Progenitor cell of endocrine pancreas (in vitro differentiated cells): ENCODE measurements around the gene PARS2. TPM values are rescaled to one million over a fixed set of nuclear protein-coding genes. Genes with fewer than 3 reads are reported as not detected.

Experiments used
- DNase-seq: peaks from one replicate; pipeline ENCODE4 v3.0.0; 2021; ENCODE audit warnings: low spot score; ENCODE audit not compliant: unreplicated experiment
- H3K27ac Mint-ChIP-seq: 2 replicates; pipeline ENCODE4 v1.8.0; 2021; ENCODE audit warnings: mild to moderate bottlenecking, moderate library complexity, mixed read lengths
- H3K27me3 Mint-ChIP-seq: 2 replicates; pipeline ENCODE4 v1.8.0; 2021; ENCODE audit warnings: mixed read lengths
- H3K36me3 Mint-ChIP-seq: 2 replicates; pipeline ENCODE4 v1.8.0; 2022; ENCODE audit warnings: mixed read lengths; ENCODE audit not compliant: insufficient read depth
- H3K4me1 Mint-ChIP-seq: 2 replicates; pipeline ENCODE4 v1.8.0; 2021; ENCODE audit warnings: low read depth, mixed read lengths
- H3K4me3 Mint-ChIP-seq: 2 replicates; pipeline ENCODE4 v1.8.0; 2021; ENCODE audit warnings: low read depth, mild to moderate bottlenecking, moderate library complexity, mixed read lengths
- H3K9me3 Mint-ChIP-seq: 2 replicates; pipeline ENCODE4 v1.8.0; 2021; ENCODE audit warnings: low read depth, mixed read lengths
- long read RNA-seq: library from polyadenylated mRNA; unstranded; transcript quantifications from one replicate; pipeline ENCODE4 v2.0.0, GENCODE V29; 2020
- total RNA-seq: library from RNA; stranded (reverse); gene quantifications from 2 replicates; pipeline ENCODE4 v1.2.1, GENCODE V29; 2021
- TF ChIP-seq, protein P1 (sequence below): fragments of 200-600 bp; sonication (generic); IDR thresholded peaks from one replicate; pipeline ENCODE4 v1.5.0; 2021; ENCODE audit warnings: antibody characterized with exemption, mild to moderate bottlenecking; ENCODE audit not compliant: unreplicated experiment

PARS2 gene
- 9.1 and 11.0 TPM in 2 replicates for total RNA-seq
- long read RNA-seq, transcript PARS2-201 (2 exons, 2,347 nt): major isoform, 30 of 32 reads
- long read RNA-seq, partial matches to known transcripts: 1 of 32 reads
- long read RNA-seq, other reads (novel, unspliced or antisense): 1 of 32 reads

DNA sequence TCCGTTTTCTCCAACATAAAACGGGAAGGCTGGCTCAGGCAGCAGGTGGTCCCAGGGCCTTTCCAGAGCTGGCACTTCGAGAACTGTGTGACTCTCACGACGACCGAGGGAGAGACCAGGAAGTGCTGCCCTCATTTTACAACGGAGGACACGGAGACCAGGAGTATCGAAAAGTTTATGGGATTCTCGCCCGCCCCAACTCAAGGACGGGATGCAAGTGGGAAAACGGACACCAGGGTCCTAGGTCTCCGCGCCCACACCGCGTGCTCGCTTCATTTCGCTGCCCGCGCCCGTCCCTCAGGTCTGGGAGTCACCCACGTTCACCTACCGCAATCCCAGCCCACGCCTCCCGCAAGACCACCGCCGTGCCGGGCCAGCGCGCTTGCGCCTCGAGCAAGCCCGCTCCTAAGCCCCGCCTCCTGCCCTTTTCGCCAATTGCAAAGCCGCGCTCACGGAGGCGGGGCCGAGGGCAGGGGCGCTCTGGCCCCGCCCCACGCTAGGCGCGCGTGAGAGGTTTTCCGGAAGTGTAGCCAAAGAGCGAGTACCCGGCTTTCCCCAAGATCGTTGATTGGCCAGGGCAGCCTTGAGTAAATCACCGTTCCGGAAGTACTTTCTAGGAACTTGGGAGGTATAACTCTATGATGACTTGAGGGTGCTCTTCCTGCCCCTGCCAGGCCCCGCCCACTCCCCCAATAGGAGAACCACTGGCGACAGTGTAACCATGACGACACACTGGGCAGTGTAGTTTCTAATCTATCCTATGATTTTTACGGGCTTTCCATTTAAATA is at the start of gene PARS2:
Gene PARS2, minus strand, starts transcription at position 391 of the 789 bp plus-strand sequence. CDS start 5,362 bp downstream, outside the sequence.
- Mint-ChIP-seq H3K27me3 (no peaks in the 10 kb centered on the region), H3K4me1 (peaks cover 14% of the 10 kb centered on the region), H3K36me3 (no peaks in the 10 kb centered on the region), H3K9me3 (no peaks in the 10 kb centered on the region), H3K4me3 (peak within 1 kb of the TSS; percentile 96), H3K27ac (peak within 1 kb of the TSS; percentile 99)
- peak; percentile 95 for DNase-seq
- TF ChIP-seq, protein P1, sequence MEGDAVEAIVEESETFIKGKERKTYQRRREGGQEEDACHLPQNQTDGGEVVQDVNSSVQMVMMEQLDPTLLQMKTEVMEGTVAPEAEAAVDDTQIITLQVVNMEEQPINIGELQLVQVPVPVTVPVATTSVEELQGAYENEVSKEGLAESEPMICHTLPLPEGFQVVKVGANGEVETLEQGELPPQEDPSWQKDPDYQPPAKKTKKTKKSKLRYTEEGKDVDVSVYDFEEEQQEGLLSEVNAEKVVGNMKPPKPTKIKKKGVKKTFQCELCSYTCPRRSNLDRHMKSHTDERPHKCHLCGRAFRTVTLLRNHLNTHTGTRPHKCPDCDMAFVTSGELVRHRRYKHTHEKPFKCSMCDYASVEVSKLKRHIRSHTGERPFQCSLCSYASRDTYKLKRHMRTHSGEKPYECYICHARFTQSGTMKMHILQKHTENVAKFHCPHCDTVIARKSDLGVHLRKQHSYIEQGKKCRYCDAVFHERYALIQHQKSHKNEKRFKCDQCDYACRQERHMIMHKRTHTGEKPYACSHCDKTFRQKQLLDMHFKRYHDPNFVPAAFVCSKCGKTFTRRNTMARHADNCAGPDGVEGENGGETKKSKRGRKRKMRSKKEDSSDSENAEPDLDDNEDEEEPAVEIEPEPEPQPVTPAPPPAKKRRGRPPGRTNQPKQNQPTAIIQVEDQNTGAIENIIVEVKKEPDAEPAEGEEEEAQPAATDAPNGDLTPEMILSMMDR: no peak

DNA sequence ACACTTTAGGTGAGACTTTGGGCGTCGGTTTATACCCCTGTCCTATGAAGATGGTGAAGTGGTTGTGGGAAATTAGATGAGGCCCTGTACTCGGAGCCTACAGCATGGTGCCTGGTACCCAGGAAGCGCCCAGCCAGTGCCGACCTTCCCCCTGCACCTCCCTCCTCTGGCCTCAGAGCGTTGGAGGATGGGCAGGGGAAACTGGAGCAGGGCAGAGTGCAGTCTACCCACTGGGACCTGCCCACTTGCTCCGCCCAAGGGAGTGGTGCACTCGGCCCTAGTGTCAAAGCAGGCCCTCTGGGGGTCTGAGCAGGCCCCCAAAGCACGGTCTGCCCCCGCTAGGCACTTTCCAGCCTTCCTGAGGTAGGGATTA is 49.8 kb upstream of the PARS2 start:
- DNase-seq: no peak
- TF ChIP-seq, protein P1: no peak
- Mint-ChIP-seq H3K4me3 (no peak overlapping the region), H3K4me1 (peaks cover 6% of the 10 kb centered on the region), H3K27me3 (peaks cover 28% of the 10 kb centered on the region), H3K36me3 (no peaks in the 10 kb centered on the region), H3K9me3 (no peaks in the 10 kb centered on the region), H3K27ac (no peak overlapping the region)

DNA sequence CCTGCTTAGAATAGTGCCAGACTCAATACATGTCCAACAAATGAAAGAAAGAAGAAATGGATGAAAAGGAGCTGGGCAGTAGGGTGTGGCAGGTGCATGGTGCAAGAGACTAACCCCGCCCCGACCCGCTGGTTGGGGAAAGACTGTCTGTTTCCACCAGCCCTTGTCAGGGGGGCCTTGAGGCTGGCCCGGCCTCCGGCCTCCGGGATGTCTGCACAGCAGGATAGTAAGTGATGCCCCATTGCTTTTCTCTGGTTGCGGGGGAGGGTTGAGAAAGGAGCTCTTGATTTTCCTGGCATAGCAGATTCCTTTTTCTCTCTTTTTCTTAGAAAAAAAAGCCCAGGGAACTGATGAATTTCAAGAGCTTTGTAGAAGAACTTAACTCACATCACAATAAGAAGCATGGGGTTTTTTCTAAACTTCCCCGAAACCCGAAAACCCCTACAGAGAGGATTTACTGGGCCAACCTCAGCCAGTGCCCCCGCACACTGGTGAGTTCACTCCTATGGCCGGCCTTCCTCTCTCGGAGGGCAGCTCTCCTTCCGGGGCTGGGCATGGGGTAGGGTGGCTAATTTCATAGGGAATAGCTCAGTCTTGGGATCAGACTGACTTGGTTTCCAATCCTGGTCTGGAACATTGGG is 49.3 kb upstream of the PARS2 start:
- Mint-ChIP-seq H3K9me3 (no peaks in the 10 kb centered on the region), H3K4me1 (peaks cover 1% of the 10 kb centered on the region), H3K27me3 (peaks cover 28% of the 10 kb centered on the region), H3K4me3 (no peak overlapping the region), H3K36me3 (no peaks in the 10 kb centered on the region), H3K27ac (no peak overlapping the region)
- DNase-seq: no peak
- TF ChIP-seq, protein P1: no peak

DNA sequence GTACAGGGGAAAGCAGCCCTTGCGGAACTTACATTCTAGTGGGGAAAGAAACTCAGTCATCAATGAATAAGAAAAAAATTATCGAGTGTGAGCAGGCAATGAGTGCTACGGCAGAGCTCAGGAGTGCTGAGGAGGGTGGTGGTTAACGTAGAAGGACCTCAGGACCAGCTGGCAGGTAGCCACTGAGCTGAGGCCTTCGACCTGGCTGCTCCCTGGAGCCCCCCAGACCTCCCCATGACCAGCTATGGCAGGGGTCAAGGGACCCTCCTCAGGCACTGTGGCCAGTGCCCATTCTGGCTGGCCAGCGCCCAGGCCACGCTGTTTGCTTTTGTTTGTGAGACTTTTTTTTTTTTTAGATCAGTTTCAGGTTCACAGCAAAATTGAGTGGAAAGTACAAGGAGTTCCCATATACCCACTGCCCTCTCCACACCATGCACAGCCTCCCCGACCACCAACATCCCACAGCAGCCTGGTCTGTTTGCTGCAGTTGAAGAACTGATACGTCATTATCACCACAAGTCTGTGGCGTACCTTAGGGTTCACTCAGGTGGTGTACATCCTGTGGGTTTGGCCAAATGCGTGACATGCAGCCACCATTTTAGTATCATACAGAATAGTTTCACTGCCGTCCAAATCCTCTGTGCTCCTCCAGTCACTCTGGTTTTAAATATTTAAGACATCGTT is 48.6 kb upstream of the PARS2 start:
- Mint-ChIP-seq H3K36me3 (no peaks in the 10 kb centered on the region), H3K4me3 (no peak overlapping the region), H3K27ac (no peak overlapping the region), H3K27me3 (peaks cover 31% of the 10 kb centered on the region), H3K9me3 (no peaks in the 10 kb centered on the region), H3K4me1 (peaks cover 1% of the 10 kb centered on the region)
- TF ChIP-seq, protein P1: no peak
- no peak for DNase-seq
